SKM-1 (cell line): ENCODE measurements around the gene ALOX5AP.
"Not testable (repeated sequence)": the region's sequence is repeated elsewhere in the genome, so short reads cannot be mapped to it uniquely, and the experiment has no call there.

Source experiments
- DNase-seq: peaks from one replicate; lab custom pipeline; 2025; ENCODE audit not compliant: unreplicated experiment; lab: John Stamatoyannopoulos, UW

The ALOX5AP gene

GRCh38 chr13:30737511-30738337 is 2.4 kb downstream of the ALOX5AP start:
- DNase-seq = peak; percentile 75

- DNase-seq = no peak
These were observed 3.3 kb downstream of the ALOX5AP start for GRCh38 chr13:30738526-30739236.

GRCh38 chr13:30739237-30739528 is 3.8 kb downstream of the ALOX5AP start:
- DNase-seq = no peak

- DNase-seq = no peak
These were observed 4.7 kb downstream of the ALOX5AP start for GRCh38 chr13:30739761-30740642.

GRCh38 chr13:30742901-30743300 is 7.6 kb downstream of the ALOX5AP start:
- no peak for DNase-seq

GRCh38 chr13:30743319-30744055 is 8.1 kb downstream of the ALOX5AP start:
- no peak for DNase-seq

GRCh38 chr13:30744056-30744680 is 8.8 kb downstream of the ALOX5AP start:
- peak; percentile 40 for DNase-seq

- no peak for DNase-seq
These were observed 9.3 kb downstream of the ALOX5AP start for GRCh38 chr13:30744681-30745077.

- no peak for DNase-seq
These were observed 10.8 kb downstream of the ALOX5AP start for GRCh38 chr13:30745906-30746686.

- no peak for DNase-seq
These were observed 11.4 kb downstream of the ALOX5AP start for GRCh38 chr13:30746791-30747190.

GRCh38 chr13:30747845-30748244 is 12.5 kb downstream of the ALOX5AP start:
- not testable (repeated sequence) for DNase-seq

GRCh38 chr13:30748717-30749116 is 13.4 kb downstream of the ALOX5AP start:
- no peak for DNase-seq

GRCh38 chr13:30750036-30750435 is 14.7 kb downstream of the ALOX5AP start:
- no peak for DNase-seq

GRCh38 chr13:30751183-30751933 is 16.0 kb downstream of the ALOX5AP start:
- no peak for DNase-seq

- DNase-seq = no peak
These were observed 17.0 kb downstream of the ALOX5AP start for GRCh38 chr13:30752201-30752797.

- DNase-seq = no peak
These were observed 17.8 kb downstream of the ALOX5AP start for GRCh38 chr13:30753030-30753616.

GRCh38 chr13:30755678-30756077 is 20.3 kb downstream of the ALOX5AP start:
- no peak for DNase-seq
